ENCODE results near the gene LRRK1.

The LRRK1 gene

GRCh38 chr15:101104141-101104540, 185.0 kb downstream of the LRRK1 start:
- DNase-seq (ENCODE audit: extremely low read depth, insufficient read length): no peak
- Histone ChIP-seq H3K4me3 (replicated peaks; ENCODE audit: low read depth, low read length) (no peak overlapping the region), H3K27me3 (replicated peaks; ENCODE audit: control insufficient read depth, insufficient read depth, low read length) (no peaks in the 10 kb centered on the region), H3K36me3 (ENCODE audit: control insufficient read depth, insufficient read depth, low read length) (no peaks in the 10 kb centered on the region)
- no peak for TF ChIP-seq CTCF (IDR thresholded peaks at IDR 0.05; ENCODE audit: insufficient read depth, low read length, poor library complexity, severe bottlenecking)

- no peaks in the 10 kb centered on the region for H3K27me3 ChIP-seq (replicated peaks; ENCODE audit: control insufficient read depth, insufficient read depth, low read length)
- DNase-seq (ENCODE audit: extremely low read depth, insufficient read length): no peak
- H3K36me3 ChIP-seq (ENCODE audit: control insufficient read depth, insufficient read depth, low read length): no peaks in the 10 kb centered on the region
- no peak overlapping the region for H3K4me3 ChIP-seq (replicated peaks; ENCODE audit: low read depth, low read length)
- TF ChIP-seq CTCF (IDR thresholded peaks at IDR 0.05; ENCODE audit: insufficient read depth, low read length, poor library complexity, severe bottlenecking): no peak
These were observed 186.1 kb downstream of the LRRK1 start for GRCh38 chr15:101105059-101105891.

- H3K36me3 ChIP-seq (ENCODE audit: control insufficient read depth, insufficient read depth, low read length): no peaks in the 10 kb centered on the region
- no peak for TF ChIP-seq CTCF (IDR thresholded peaks at IDR 0.05; ENCODE audit: insufficient read depth, low read length, poor library complexity, severe bottlenecking)
- H3K27me3 ChIP-seq (replicated peaks; ENCODE audit: control insufficient read depth, insufficient read depth, low read length): no peaks in the 10 kb centered on the region
- no peak for DNase-seq (ENCODE audit: extremely low read depth, insufficient read length)
- no peak overlapping the region for H3K4me3 ChIP-seq (replicated peaks; ENCODE audit: low read depth, low read length)
These were observed 187.9 kb downstream of the LRRK1 start for GRCh38 chr15:101107101-101107500.

- Histone ChIP-seq H3K27me3 (replicated peaks; ENCODE audit: control insufficient read depth, insufficient read depth, low read length) (no peaks in the 10 kb centered on the region; the same call in 1 of the 2 replicates), H3K36me3 (ENCODE audit: control insufficient read depth, insufficient read depth, low read length) (no peaks in the 10 kb centered on the region), H3K4me3 (replicated peaks; ENCODE audit: low read depth, low read length) (no peak overlapping the region)
- DNase-seq (ENCODE audit: extremely low read depth, insufficient read length): no peak
- no peak for TF ChIP-seq CTCF (IDR thresholded peaks at IDR 0.05; ENCODE audit: insufficient read depth, low read length, poor library complexity, severe bottlenecking)
These were observed 188.7 kb downstream of the LRRK1 start for GRCh38 chr15:101107625-101108460.

GRCh38 chr15:101108461-101108775, 189.3 kb downstream of the LRRK1 start:
- H3K27me3 ChIP-seq (replicated peaks; ENCODE audit: control insufficient read depth, insufficient read depth, low read length): no peaks in the 10 kb centered on the region; the same call in 1 of the 2 replicates
- no peak for DNase-seq (ENCODE audit: extremely low read depth, insufficient read length)
- no peak for TF ChIP-seq CTCF (IDR thresholded peaks at IDR 0.05; ENCODE audit: insufficient read depth, low read length, poor library complexity, severe bottlenecking)

More at GRCh38 chr15:101108461-101108775, 189.3 kb downstream of the LRRK1 start:
- Histone ChIP-seq H3K4me3 (replicated peaks; ENCODE audit: low read depth, low read length) (no peak overlapping the region), H3K36me3 (ENCODE audit: control insufficient read depth, insufficient read depth, low read length) (no peaks in the 10 kb centered on the region)

All from GM06990 (cell line).